Neural progenitor cell (in vitro differentiated cells): ENCODE data around the gene GLUL. TPM values are rescaled to one million over a fixed set of nuclear protein-coding genes. Genes with fewer than 3 reads are reported as not detected.

ENCODE experiments used
- DNase-seq: peaks from one replicate; pipeline ENCODE4 v3.0.0-alpha.2; 2016; ENCODE audit warnings: low spot score
- H2AFZ ChIP-seq: fragments of 200-600 bp; sonication (generic); replicated peaks from 2 replicates; pipeline ENCODE4 v1.6.1; 2016; ENCODE audit warnings: antibody characterized with exemption
- H3F3A ChIP-seq: fragments of 200-600 bp; sonication (generic); 2 replicates; pipeline ENCODE4 v1.6.1; 2016; ENCODE audit warnings: antibody characterized with exemption, low read depth
- H3K27ac ChIP-seq: fragments of 200-600 bp; sonication (generic); 2 replicates; pipeline ENCODE4 v1.5.1; 2016; ENCODE audit warnings: mild to moderate bottlenecking
- H3K27me3 ChIP-seq: fragments of 200-600 bp; sonication (generic); 2 replicates; pipeline ENCODE4 v1.6.1; 2016; ENCODE audit warnings: mild to moderate bottlenecking, moderate library complexity
- H3K36me3 ChIP-seq: fragments of 200-600 bp; sonication (generic); 2 replicates; pipeline ENCODE4 v1.5.1; 2016
- H3K4me1 ChIP-seq: fragments of 200-600 bp; sonication (generic); 2 replicates; pipeline ENCODE4 v1.6.1; 2016; ENCODE audit warnings: mixed run types
- H3K4me2 ChIP-seq: fragments of 200-600 bp; sonication (generic); 2 replicates; pipeline ENCODE4 v1.6.1; 2016
- H3K4me3 ChIP-seq: fragments of 200-600 bp; sonication (generic); 2 replicates; pipeline ENCODE4 v1.5.1; 2016
- H3K79me2 ChIP-seq: fragments of 200-600 bp; sonication (generic); 2 replicates; pipeline ENCODE4 v1.6.1; 2016; ENCODE audit warnings: low read depth
- H3K9ac ChIP-seq: fragments of 200-600 bp; sonication (generic); 2 replicates; pipeline ENCODE4 v1.6.1; 2016
- H3K9me3 ChIP-seq: fragments of 200-600 bp; sonication (generic); 2 replicates; pipeline ENCODE4 v1.5.1; 2016; ENCODE audit warnings: low read depth
- H4K20me1 ChIP-seq: fragments of 200-600 bp; sonication (generic); 2 replicates; pipeline ENCODE4 v1.6.1; 2016; ENCODE audit warnings: low read depth
- H3K27ac Mint-ChIP-seq: 3 replicates; pipeline ENCODE4 v1.8.0; 2021; ENCODE audit warnings: mixed read lengths
- H3K27me3 Mint-ChIP-seq: 2 replicates; pipeline ENCODE4 v1.8.0; 2022; ENCODE audit warnings: low read depth, mild to moderate bottlenecking, inconsistent platforms, moderate library complexity, mixed read lengths; ENCODE audit not compliant: insufficient read depth
- H3K36me3 Mint-ChIP-seq: 3 replicates; pipeline ENCODE4 v1.8.0; 2021; ENCODE audit warnings: mixed read lengths
- H3K4me1 Mint-ChIP-seq: 3 replicates; pipeline ENCODE4 v1.8.0; 2021; ENCODE audit warnings: mixed read lengths
- H3K4me3 Mint-ChIP-seq: 3 replicates; pipeline ENCODE4 v1.8.0; 2021; ENCODE audit warnings: mild to moderate bottlenecking, moderate library complexity, mixed read lengths
- H3K9me3 Mint-ChIP-seq: 3 replicates; pipeline ENCODE4 v1.8.0; 2020; ENCODE audit warnings: mixed read lengths
- EZH2 ChIP-seq: fragments of 200-600 bp; sonication (generic); IDR thresholded peaks from 2 replicates; pipeline ENCODE4 v1.6.1; 2017; ENCODE audit warnings: antibody characterized with exemption, mild to moderate bottlenecking, moderate library complexity
- EZH2phosphoT487 ChIP-seq: fragments of 200-600 bp; sonication (generic); IDR thresholded peaks from 2 replicates; pipeline ENCODE4 v1.6.1; 2017; ENCODE audit warnings: antibody characterized with exemption
- total RNA-seq: library from RNA; depleted of rRNA; stranded (reverse); fragments of >200 nt; gene quantifications from 2 replicates; pipeline ENCODE4 v1.2.3, GENCODE V29; 2015; ENCODE audit warnings: low replicate concordance
- TF ChIP-seq, protein P1 (sequence below): fragments of 200-600 bp; sonication (generic); IDR thresholded peaks from 2 replicates; pipeline ENCODE4 v1.5.1; 2017; ENCODE audit warnings: antibody characterized with exemption, mild to moderate bottlenecking

The GLUL gene
- total RNA-seq, 1 donor from 2014 or later: 428 TPM

DNA sequence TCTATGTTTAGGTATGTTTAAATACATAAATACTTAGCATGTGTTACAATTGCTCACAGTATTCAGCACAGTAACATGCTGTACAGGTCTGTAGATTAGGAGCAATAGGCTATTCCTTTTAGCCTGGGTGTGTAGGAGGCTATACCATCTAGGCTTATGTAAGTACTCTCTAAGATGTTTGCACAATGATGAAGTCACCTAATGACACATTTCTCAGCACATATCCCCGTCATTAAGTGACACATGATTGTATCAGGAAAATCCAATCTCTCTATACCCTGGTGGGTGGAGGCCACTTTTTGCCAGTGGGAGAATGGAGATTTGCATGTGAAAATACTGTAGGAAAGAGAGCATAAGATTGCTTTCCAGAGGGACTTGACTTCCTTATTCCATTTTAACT, 14.4 kb upstream of the GLUL start:
- no peak overlapping the region for H3K4me3 Mint-ChIP-seq
- no peak overlapping the region for H3K27ac ChIP-seq
- no peaks in the 10 kb centered on the region for H3K4me1 ChIP-seq
- H3K9me3 Mint-ChIP-seq: peaks cover 8% of the 10 kb centered on the region
- no peaks in the 10 kb centered on the region for H3F3A ChIP-seq
- H2AFZ ChIP-seq: no peak overlapping the region
- H3K27ac Mint-ChIP-seq: no peak overlapping the region
- H3K4me2 ChIP-seq: no peak overlapping the region
- H3K27me3 Mint-ChIP-seq: peaks cover 2% of the 10 kb centered on the region
- no peaks in the 10 kb centered on the region for H3K27me3 ChIP-seq
- no peak overlapping the region for H3K4me3 ChIP-seq
- H3K9me3 ChIP-seq: no peaks in the 10 kb centered on the region
- no peak for DNase-seq
- H3K36me3 Mint-ChIP-seq: no peaks in the 10 kb centered on the region
- no peaks in the 10 kb centered on the region for H3K36me3 ChIP-seq
- H3K79me2 ChIP-seq: no peaks in the 10 kb centered on the region
- TF ChIP-seq EZH2 (no peak), EZH2phosphoT487 (no peak)
- TF ChIP-seq, protein P1, sequence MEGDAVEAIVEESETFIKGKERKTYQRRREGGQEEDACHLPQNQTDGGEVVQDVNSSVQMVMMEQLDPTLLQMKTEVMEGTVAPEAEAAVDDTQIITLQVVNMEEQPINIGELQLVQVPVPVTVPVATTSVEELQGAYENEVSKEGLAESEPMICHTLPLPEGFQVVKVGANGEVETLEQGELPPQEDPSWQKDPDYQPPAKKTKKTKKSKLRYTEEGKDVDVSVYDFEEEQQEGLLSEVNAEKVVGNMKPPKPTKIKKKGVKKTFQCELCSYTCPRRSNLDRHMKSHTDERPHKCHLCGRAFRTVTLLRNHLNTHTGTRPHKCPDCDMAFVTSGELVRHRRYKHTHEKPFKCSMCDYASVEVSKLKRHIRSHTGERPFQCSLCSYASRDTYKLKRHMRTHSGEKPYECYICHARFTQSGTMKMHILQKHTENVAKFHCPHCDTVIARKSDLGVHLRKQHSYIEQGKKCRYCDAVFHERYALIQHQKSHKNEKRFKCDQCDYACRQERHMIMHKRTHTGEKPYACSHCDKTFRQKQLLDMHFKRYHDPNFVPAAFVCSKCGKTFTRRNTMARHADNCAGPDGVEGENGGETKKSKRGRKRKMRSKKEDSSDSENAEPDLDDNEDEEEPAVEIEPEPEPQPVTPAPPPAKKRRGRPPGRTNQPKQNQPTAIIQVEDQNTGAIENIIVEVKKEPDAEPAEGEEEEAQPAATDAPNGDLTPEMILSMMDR: no peak
- no peak overlapping the region for H3K9ac ChIP-seq
- no peaks in the 10 kb centered on the region for H4K20me1 ChIP-seq
- H3K4me1 Mint-ChIP-seq: no peaks in the 10 kb centered on the region

DNA sequence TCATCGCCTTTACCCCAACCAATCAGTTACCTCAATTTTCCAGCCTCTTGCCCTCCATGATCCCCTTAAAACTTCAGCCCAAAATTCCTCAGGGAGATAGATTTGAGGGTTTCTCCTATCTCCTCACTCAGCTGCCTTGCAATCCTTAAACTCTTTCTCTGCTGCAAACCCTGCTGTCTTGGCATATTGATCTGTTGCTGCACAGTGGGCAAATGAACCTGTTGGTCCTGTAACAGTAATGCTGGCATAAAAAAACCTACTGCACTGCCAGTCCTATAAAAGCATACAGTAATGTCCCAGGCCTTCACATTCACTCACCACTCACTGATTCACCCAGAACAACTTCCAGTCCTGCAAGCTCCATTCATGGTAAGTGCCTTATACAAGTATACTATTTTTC, 14.0 kb upstream of the GLUL start:
- H3K79me2 ChIP-seq: no peaks in the 10 kb centered on the region
- DNase-seq: no peak
- Mint-ChIP-seq H3K27ac (no peak overlapping the region), H3K4me1 (no peaks in the 10 kb centered on the region), H3K36me3 (no peaks in the 10 kb centered on the region), H3K9me3 (peaks cover 8% of the 10 kb centered on the region), H3K4me3 (no peak overlapping the region), H3K27me3 (peaks cover 2% of the 10 kb centered on the region)
- no peak overlapping the region for H3K4me2 ChIP-seq
- H3F3A ChIP-seq: no peaks in the 10 kb centered on the region
- H2AFZ ChIP-seq: no peak overlapping the region
- H4K20me1 ChIP-seq: no peaks in the 10 kb centered on the region
- no peaks in the 10 kb centered on the region for H3K27me3 ChIP-seq
- H3K4me3 ChIP-seq: no peak overlapping the region
- no peak overlapping the region for H3K27ac ChIP-seq
- no peaks in the 10 kb centered on the region for H3K9me3 ChIP-seq
- H3K9ac ChIP-seq: no peak overlapping the region
- TF ChIP-seq EZH2phosphoT487 (no peak), EZH2 (no peak)
- TF ChIP-seq, protein P1: no peak
- H3K4me1 ChIP-seq: no peaks in the 10 kb centered on the region
- H3K36me3 ChIP-seq: no peaks in the 10 kb centered on the region

DNA sequence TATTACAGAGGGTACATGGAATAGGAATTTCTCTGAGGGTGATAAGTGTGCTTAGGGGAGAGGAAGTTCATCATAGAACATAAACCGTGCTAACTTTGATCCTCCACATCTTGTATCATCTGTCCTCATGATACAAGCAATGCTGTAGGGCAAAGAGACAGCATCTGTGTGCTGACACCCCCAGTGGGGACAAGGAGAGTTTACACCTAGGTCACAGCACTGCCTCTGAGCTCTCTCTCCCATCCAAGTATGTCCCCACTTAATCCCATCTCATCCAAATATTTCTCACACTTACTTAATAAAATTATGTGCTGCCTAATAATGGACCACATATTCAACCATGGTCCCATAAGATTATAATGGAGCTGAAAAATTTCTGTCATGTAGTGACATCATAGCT, 13.2 kb upstream of the GLUL start:
- no peaks in the 10 kb centered on the region for H3K4me1 ChIP-seq
- no peaks in the 10 kb centered on the region for H3K36me3 ChIP-seq
- no peak overlapping the region for H2AFZ ChIP-seq
- H3K4me1 Mint-ChIP-seq: no peaks in the 10 kb centered on the region
- H3K27me3 Mint-ChIP-seq: peaks cover 4% of the 10 kb centered on the region
- no peak overlapping the region for H3K27ac ChIP-seq
- H3K36me3 Mint-ChIP-seq: no peaks in the 10 kb centered on the region
- no peaks in the 10 kb centered on the region for H3K9me3 ChIP-seq
- H3K9ac ChIP-seq: no peak overlapping the region
- H3K4me3 Mint-ChIP-seq: no peak overlapping the region
- H4K20me1 ChIP-seq: no peaks in the 10 kb centered on the region
- no peaks in the 10 kb centered on the region for H3K79me2 ChIP-seq
- H3K27ac Mint-ChIP-seq: no peak overlapping the region
- peaks cover 8% of the 10 kb centered on the region for H3K9me3 Mint-ChIP-seq
- no peak for DNase-seq
- no peaks in the 10 kb centered on the region for H3F3A ChIP-seq
- no peak overlapping the region for H3K4me2 ChIP-seq
- no peak overlapping the region for H3K4me3 ChIP-seq
- H3K27me3 ChIP-seq: no peaks in the 10 kb centered on the region
- TF ChIP-seq, protein P1: peak; percentile 26
- TF ChIP-seq EZH2phosphoT487 (no peak), EZH2 (no peak)

- no peaks in the 10 kb centered on the region for H3K36me3 Mint-ChIP-seq
- no peak within 1 kb of the TSS for H3K4me3 ChIP-seq
- TF ChIP-seq EZH2phosphoT487 (no peak), EZH2 (no peak)
- TF ChIP-seq, protein P1: no peak
- H3K4me2 ChIP-seq: no peak within 1 kb of the TSS
- H3K4me1 Mint-ChIP-seq: peaks cover 13% of the 10 kb centered on the region
- no peaks in the 10 kb centered on the region for H3K36me3 ChIP-seq
- no peak within 1 kb of the TSS for H3K9ac ChIP-seq
- H2AFZ ChIP-seq: no peak within 1 kb of the TSS
- no peaks in the 10 kb centered on the region for H3K27me3 ChIP-seq
- H3K4me3 Mint-ChIP-seq: no peak within 1 kb of the TSS
- H3K27me3 Mint-ChIP-seq: peaks cover 2% of the 10 kb centered on the region
- H3K27ac ChIP-seq: no peak within 1 kb of the TSS
- H3K9me3 ChIP-seq: no peaks in the 10 kb centered on the region
- no peaks in the 10 kb centered on the region for H3F3A ChIP-seq
- H3K4me1 ChIP-seq: peaks cover 9% of the 10 kb centered on the region
- H4K20me1 ChIP-seq: no peaks in the 10 kb centered on the region
- H3K9me3 Mint-ChIP-seq: peaks cover 5% of the 10 kb centered on the region
- no peak within 1 kb of the TSS for H3K27ac Mint-ChIP-seq
- H3K79me2 ChIP-seq: no peaks in the 10 kb centered on the region
- DNase-seq: no peak
These were observed 9.0 kb upstream of the GLUL start, which contains the start of gene TEDDM1 for GRCh38 chr1:182400567-182400966. TSS of gene TEDDM1 (minus strand) at chr1:182400667. CDS start at chr1:182400485, 182 bp downstream.
